ENCODE results near the gene MAP2K3. TPM values are rescaled to one million over a fixed set of nuclear protein-coding genes. Genes with fewer than 3 reads are reported as not detected.
A peak's percentile ranks its signal among the peaks of the same experiment; 100 is the strongest.

MAP2K3 gene
- total RNA-seq, 4 donors from 2014 or later = 15.7 to 170 (median 63.8) TPM

GRCh38 chr17:21249086-21249795 lies 35.3 kb upstream of the MAP2K3 start:
- Histone ChIP-seq H3K27ac (peak overlapping the region; percentile 89 to 95 (median 92)), H3K27me3 (no peaks in the 10 kb centered on the region), H3K9me3 (no peaks in the 10 kb centered on the region), H3K36me3 (no peaks in the 10 kb centered on the region), H3K4me1 (peaks cover 78 to 88% of the 10 kb centered on the region in 2 donors), H3K4me3 (no peak overlapping the region)
- in situ Hi-C loops (cut with MboI; ENCODE audit: low sequenced_read_pairs in 4 of 4) (loop anchor here in 1 of 4 donors (25.0 kb wide), 1 partner anchor 112 kb away; the partner anchor contains the start of gene DHRS7B), intact Hi-C loops (cut with DNase I; ENCODE audit: low total_unique reads) (no loop called here)
- ATAC-seq (no peak), DNase-seq (peak in 1 of 2 donors; percentile 63)
- TF ChIP-seq CTCF (IDR thresholded peaks at IDR 0.05 in 4 of 5, conservative IDR thresholded peaks at IDR 0.05 in 1 of 5) (no peak), POLR2A (IDR thresholded peaks at IDR 0.05) (no peak)

GRCh38 chr17:21249920-21250703 lies 34.4 kb upstream of the MAP2K3 start:
- in situ Hi-C loops (cut with MboI; ENCODE audit: low sequenced_read_pairs in 4 of 4) = loop anchor here in 1 of 4 donors (25.0 kb wide), 1 partner anchor 113 kb away; the partner anchor contains the start of gene DHRS7B

GRCh38 chr17:21250854-21251253 lies 33.7 kb upstream of the MAP2K3 start:
- H3K4me3 ChIP-seq = peak overlapping the region in 2 of 4 donors; percentile 1 to 15
- DNase-seq (peak in 1 of 2 donors; percentile 51), ATAC-seq (peak in 1 of 2 donors; percentile 16)
- intact Hi-C loops (cut with DNase I; ENCODE audit: low total_unique reads) = loop anchor here (2.0 kb wide), 1 partner anchor 38 kb away; no protein-coding TSS in a partner anchor
- H3K27ac ChIP-seq = peak overlapping the region; percentile 89 to 95 (median 92)
- in situ Hi-C loops (cut with MboI; ENCODE audit: low sequenced_read_pairs in 4 of 4) = no loop called here
- H3K9me3 ChIP-seq = no peaks in the 10 kb centered on the region
- no peaks in the 10 kb centered on the region for H3K27me3 ChIP-seq
- H3K4me1 ChIP-seq = peaks cover 62 to 72% of the 10 kb centered on the region in 2 donors
- no peaks in the 10 kb centered on the region for H3K36me3 ChIP-seq
- no peak for TF ChIP-seq POLR2A (IDR thresholded peaks at IDR 0.05)
- no peak for TF ChIP-seq CTCF (IDR thresholded peaks at IDR 0.05 in 4 of 5, conservative IDR thresholded peaks at IDR 0.05 in 1 of 5)

More at GRCh38 chr17:21249920-21250703, 34.4 kb upstream of the MAP2K3 start:
- H3K36me3 ChIP-seq = no peaks in the 10 kb centered on the region
- no peaks in the 10 kb centered on the region for H3K27me3 ChIP-seq
- no peaks in the 10 kb centered on the region for H3K9me3 ChIP-seq
- TF ChIP-seq CTCF (IDR thresholded peaks at IDR 0.05 in 4 of 5, conservative IDR thresholded peaks at IDR 0.05 in 1 of 5) (no peak), POLR2A (IDR thresholded peaks at IDR 0.05) (no peak)
- intact Hi-C loops (cut with DNase I; ENCODE audit: low total_unique reads) = loop anchor here (2.0 kb wide), 1 partner anchor 37 kb away; no protein-coding TSS in a partner anchor
- H3K4me3 ChIP-seq = no peak overlapping the region
- ATAC-seq = no peak
- peak overlapping the region; percentile 89 to 95 (median 92) for H3K27ac ChIP-seq
- peaks cover 70 to 79% of the 10 kb centered on the region in 2 donors for H3K4me1 ChIP-seq
- no peak for DNase-seq

GRCh38 chr17:21251337-21252010 lies 33.0 kb upstream of the MAP2K3 start:
- peak in 1 of 2 donors; percentile 46 for DNase-seq
- Histone ChIP-seq H3K9me3 (no peaks in the 10 kb centered on the region), H3K27ac (peak overlapping the region; percentile 89 to 95 (median 92)), H3K4me3 (peak overlapping the region; percentile 1 to 80 (median 68)), H3K27me3 (no peaks in the 10 kb centered on the region), H3K4me1 (peaks cover 56 to 66% of the 10 kb centered on the region in 2 donors), H3K36me3 (no peaks in the 10 kb centered on the region)
- ATAC-seq = no peak
- TF ChIP-seq CTCF (IDR thresholded peaks at IDR 0.05 in 4 of 5, conservative IDR thresholded peaks at IDR 0.05 in 1 of 5) (no peak), POLR2A (IDR thresholded peaks at IDR 0.05) (no peak)
- in situ Hi-C loops (cut with MboI; ENCODE audit: low sequenced_read_pairs in 4 of 4) (no loop called here), intact Hi-C loops (cut with DNase I; ENCODE audit: low total_unique reads) (loop anchor here (2.0 kb wide), 4 partner anchors 27 to 87 kb away; no protein-coding TSS in a partner anchor)

Data from gastrocnemius medialis (tissue), 4 donors.